SH-SY5Y (cell line): ENCODE data around the gene STAMBPL1.

Experiments
- GATA2 ChIP-seq: IDR thresholded peaks from 2 replicates; pipeline ENCODE4 v1.6.1; 2011; ENCODE audit warnings: mild to moderate bottlenecking, low read depth, low read length
- GATA3 ChIP-seq: IDR thresholded peaks from 2 replicates; pipeline ENCODE4 v1.6.1; 2011; ENCODE audit warnings: low read depth, mild to moderate bottlenecking, low read length, moderate library complexity

GRCh38 chr10:88943778-88944177, 63.7 kb downstream of the STAMBPL1 start:
- TF ChIP-seq GATA2 (no peak), GATA3 (no peak)
